LHCN-M2 (cell line): ENCODE results near the gene ADCY2. TPM values are rescaled to one million over a fixed set of nuclear protein-coding genes. Genes with fewer than 3 reads are reported as not detected.

Experiments used
- DNase-seq: peaks from one replicate; pipeline ENCODE4 v3.0.0-alpha.2; 2012; ENCODE audit warnings: low read depth
- total RNA-seq: library from RNA; depleted of rRNA; stranded (reverse); fragments of >200 nt; gene quantifications from 2 replicates; pipeline ENCODE4 v1.2.3, GENCODE V29; 2014

Gene ADCY2
- total RNA-seq, 1 experiment from 2014 or later, result not detected

DNA sequence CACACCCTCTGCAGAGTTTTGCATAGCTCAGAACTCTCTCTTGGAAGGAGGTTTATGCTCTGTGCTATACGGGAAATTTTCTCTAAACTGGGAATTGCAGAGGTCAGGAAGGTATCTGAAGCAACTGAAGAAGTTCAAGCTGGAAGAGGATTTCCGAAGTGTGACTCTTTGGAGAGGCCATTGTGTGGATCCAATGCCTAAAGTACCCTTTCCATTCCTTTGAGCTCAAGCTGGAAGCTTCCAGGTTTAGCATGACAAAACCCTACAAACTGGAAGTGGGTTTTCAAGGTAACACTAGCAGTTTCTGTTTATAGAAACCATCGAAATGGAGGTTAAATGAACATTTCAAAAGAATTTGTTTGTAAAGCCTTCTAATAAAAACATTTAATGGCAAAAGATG is 267.9 kb downstream of the ADCY2 start:
- DNase-seq, result no peak

DNA sequence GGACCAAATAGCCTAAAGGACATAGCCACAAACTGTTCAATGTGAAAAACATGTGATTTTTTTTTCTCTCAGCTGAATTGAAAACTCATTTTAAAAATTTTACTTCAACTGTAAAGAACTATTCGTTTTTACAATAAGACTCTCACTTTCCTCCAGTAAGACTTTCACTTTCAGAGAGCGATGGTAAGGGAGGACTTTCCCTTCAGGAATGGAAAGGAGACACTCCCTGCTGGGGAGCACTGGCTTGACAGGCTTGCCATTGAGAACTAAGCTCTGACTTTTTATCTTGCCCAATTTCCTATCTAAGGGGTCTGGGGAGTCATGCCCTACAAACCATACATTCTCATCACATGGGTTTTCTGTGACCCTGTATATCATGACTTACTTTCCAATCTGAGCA is 268.3 kb downstream of the ADCY2 start:
- DNase-seq, result no peak

DNA sequence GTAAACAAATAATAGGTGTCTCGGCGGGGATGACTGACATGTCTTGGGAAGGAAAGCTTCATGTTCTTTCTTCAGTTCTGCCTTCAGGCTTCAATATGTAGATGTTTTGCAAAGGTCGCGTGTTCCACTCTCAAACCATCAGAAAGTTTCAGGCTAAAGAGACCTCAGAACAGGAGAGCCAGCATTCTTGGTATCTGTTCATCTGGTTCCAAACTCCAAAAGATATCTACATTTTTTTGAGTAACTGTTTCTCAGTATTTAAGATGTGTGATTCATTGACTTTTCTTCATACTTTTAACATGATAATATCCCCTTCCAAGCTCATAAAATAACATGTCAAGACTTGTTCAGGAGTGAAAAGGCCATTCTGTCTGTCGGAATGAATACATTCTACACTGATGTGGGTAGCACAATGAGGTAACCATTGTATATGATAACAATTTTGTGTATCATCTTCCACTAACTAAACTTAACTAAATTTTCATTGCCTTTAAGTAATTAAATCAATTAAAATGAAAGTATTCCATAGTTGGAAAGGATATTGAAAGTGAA is 271.4 kb downstream of the ADCY2 start:
- DNase-seq, result no peak

DNA sequence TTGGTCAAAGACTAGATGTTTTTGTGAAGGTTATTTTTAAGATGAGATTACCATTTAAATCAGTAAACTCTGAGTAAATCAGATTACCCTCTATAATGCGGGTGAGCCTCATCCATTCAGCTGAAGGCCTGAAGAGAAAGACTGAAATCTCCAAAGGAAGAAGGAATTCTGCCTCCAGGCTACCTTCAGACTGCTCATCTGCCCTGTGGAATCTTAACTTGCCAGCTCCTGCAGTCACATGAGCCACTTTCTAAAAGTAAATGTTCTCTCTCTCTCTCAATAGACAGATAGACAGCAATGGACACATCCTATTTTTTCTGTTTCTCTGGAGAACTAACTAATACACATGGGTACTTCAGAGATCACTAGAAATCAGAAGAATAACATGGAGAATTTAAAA is 272.2 kb downstream of the ADCY2 start:
- no peak for DNase-seq

DNA sequence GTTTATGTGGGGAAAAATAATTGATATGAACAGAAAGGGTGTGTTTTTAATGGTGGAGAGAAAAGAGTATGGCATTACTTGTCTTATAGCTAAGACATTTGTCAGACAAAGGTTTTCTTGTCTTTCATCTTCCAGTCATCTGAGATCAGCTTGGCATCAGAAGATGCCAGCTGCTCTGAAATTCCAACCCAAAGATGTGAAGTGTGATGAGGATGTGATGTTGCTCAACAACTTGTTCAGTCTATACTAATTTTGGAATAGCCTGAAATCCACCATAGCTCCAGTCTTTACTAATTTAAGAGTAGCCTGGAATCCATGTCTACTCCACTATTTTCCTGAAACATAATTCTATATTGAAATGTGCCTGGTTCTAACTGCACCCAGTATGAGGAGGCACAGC is 272.7 kb downstream of the ADCY2 start:
- no peak for DNase-seq

DNA sequence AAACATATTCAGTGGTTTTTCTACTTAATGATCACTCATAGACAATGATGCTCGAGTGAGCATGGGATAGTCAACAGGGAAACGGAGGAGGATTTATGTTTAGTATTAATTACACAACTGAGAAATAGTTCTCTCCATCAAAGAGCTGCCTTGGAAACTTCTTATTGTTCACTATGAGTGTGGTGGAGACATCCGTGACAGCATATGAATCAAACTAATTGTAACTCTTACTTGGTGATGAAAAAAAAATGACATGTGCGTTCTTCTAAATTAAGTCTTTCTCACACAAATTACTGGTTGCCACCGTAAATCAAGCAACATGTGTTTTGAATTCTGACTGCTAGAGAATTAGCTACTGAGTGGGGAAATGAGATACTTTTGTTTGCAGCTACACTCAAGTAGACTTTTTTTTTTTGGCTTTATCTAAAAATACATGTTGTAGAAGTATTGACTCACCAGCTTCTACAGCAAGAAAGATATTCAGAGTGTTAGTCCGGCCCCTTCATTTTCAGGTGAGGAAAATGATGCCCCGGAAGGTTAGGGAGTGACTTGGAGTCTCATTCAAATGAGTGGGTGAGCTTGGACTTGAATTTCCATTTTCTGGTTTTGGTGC is 275.5 kb downstream of the ADCY2 start:
- DNase-seq, result no peak

DNA sequence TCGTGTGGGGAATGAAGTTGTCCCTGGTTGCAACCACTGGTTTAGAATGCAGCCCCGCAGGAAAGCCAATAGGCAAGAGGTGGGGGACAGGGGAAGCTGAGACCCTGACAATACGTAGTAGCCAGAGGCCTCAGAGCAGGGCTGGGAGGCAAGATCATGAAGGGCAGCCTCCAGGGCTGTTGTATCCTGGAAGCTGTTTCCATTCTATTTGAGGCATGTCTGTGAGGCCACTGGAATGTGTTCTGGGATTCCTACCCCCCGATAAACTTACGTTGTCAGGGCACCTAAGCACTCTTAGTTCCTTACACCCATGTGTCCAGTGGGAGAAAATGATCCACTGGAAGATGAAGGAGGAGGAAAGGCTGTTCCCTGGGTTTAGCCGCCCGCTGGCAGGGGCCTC is 277.7 kb downstream of the ADCY2 start:
- no peak for DNase-seq

DNA sequence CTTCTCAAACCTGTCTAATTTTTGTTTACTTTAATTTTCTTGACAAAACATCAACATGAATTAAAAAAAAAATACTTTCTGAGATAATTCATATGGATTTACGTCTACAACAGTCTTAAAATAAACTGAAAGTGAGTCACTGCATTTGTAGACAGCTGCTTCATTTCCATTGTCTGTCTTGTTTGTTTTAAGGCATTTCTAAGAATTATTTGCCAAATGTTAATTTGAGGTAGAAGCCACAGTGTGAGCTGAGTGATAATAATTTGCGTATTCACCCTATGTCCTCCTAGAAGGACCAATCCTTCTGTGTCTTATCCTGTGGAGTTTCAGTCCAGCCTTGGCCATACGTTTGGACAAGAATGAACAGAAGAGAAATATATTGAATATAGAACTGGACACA is 280.5 kb downstream of the ADCY2 start:
- DNase-seq, result no peak

DNA sequence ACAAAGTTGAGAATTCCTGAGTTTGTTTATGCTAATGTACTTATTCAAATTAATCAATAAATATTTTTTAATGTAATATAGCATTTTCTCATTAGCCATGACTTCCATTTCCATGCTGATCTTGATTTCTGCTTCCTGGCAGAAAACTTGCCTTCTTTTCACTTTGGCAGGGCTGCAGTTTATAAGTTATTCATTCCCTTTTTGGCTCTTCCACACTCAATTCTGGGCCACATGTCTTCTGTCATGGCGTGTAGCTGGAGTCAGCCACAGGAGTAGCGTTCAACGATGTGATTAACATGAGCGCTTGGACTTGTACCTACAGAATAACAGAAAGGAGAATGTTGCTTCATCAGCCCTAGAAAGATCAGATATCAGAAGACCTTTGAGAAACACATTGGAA is 282.1 kb downstream of the ADCY2 start:
- no peak for DNase-seq

DNA sequence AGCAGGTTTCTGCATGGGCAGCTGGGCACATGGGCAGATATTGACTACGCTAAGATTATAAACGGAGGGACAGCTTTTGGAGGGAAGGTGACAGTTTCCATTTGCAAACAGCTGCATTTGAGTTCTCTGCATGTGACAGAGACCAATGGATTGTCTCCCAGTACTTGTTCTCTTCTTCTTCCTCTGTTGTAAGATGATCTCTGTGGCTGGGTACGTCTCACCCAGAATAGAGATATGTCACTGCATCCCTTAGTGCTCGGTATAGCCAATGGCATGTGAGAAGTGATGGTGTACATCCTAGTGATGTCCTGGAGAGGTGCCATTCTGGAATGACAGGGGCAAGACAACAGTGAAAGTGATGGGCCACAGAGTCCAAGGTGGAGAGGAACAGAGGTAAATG is 283.7 kb downstream of the ADCY2 start:
- DNase-seq, result no peak

DNA sequence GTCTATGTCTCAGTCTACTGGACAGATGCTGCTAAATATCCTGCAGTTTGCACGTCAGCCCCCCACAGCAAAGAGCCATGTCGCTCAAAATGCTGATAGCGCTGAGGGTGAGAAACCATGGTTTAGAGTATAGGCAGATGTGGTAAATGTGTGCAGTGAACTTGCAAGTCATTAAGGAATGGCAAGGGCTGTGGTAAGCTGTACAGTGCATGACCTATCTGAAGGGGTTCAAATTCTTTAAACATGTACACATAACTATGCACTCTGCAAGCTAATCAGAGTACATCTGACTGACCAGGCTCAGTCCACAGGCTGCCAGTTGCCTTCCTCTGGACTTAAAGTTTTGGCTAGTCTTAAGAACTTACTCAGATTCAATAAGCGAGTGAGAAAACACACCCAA is 284.3 kb downstream of the ADCY2 start:
- no peak for DNase-seq

DNA sequence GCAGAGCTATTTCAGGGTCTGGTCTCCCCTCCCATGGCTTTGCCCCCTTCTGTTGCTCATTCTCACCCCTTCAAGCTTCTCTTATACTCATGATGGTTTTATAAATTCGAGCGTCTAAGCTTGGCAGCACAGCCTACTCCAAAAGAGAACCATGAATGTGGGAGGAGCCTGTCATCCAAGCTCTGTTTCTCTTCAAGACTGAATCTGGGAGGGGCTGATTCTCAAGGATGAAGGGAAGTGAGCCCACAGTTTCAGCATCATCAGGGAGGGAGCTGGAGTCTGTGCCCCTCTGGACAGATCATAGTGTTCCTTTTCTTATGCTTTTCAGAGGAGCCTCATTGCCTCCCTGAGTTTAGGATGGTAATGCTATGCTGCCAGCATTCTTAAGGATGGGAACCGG is 286.4 kb downstream of the ADCY2 start:
- DNase-seq, result no peak

DNA sequence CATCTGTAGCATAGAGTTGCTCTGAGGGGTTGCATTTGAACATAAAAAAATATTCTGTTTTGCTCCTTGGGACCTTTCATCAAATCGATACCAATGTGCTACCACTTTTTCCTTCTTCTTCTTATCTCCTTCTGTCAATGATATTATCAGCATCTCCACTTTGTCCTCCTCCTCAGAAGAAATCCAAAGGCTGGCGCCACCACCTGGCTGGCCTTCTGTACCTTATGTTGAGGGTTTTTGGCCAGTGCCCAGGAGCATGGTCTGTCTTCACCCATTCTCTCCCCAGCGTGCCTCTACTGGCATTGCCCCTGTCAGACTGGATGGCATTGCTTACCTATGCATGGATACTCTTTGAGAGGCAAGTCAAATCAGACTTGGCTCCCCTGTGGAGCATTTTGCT is 287.8 kb downstream of the ADCY2 start:
- no peak for DNase-seq

DNA sequence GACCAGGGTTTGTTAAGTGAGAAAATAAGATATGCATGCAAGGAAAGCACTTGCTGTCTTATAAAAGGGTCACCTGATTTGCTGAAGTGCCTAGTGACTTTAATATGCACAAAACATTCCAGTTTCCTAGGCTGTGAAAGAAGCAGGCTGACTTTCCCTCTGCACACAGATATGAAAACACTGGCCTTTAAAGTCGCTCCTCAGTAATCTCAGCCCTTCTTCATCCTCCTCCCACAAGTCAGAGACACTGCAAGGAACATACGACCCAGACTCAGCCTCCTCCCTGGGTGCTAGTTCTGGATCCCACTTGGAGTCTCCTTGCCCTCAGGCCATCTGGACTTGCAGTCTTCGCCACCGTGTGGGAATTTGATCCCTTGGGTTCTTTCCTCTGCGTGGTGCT is 288.9 kb downstream of the ADCY2 start:
- no peak for DNase-seq

DNA sequence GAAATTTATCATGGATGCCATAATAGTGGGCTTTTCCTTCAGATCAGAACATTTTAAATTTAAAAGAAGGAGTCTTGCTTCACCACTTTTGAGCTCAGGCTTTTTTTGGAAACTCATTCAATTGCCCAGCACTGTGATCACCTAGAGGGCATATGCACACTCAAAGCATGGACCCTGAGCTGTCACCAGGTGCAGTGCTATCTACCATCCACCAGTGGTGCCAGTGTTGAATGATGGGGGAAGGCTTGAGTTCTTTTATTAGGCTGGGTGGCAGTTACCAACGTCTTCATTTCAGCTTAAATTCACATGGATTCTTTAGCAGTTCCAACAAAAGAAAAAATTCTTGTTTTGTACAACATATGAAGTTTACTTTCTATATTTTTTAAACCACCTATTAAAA is 290.9 kb downstream of the ADCY2 start:
- no peak for DNase-seq

DNA sequence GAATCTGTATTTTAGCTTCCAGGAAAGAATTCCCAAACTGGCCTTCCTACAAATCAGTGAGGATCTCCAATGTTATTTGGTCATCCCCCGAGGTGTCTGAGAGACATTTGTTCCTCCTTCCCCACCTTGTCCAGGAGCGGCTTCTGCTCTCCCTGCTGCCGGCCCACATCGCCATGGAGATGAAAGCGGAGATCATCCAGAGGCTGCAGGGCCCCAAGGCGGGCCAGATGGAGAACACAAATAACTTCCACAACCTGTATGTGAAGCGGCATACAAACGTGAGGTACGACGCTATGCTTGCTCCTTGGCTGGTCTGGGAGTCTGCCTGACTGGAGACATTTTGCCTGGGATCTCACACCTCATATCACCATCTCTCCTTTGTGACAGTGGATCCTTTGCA is 294.6 kb downstream of the ADCY2 start:
- no peak for DNase-seq

DNA sequence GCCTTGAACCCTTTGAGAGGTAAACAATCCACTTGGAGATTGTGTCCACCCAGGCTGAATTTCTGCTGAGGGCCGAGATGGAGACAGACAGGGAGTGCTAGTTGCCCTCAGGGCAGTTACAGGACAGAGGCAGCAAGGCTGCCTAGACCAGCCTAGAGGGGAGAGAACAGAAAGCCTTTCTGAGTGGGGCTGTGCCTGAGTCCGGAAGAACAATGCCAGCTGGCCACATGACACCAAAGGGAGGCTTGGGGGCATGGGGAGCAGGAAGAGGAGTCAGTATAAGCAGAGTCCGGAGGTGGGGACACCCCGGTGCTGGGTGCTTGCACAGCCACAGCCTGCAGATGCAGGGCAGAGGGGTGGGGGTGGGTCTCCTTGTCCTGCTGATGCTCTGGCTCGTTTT is 309.3 kb downstream of the ADCY2 start:
- no peak for DNase-seq

DNA sequence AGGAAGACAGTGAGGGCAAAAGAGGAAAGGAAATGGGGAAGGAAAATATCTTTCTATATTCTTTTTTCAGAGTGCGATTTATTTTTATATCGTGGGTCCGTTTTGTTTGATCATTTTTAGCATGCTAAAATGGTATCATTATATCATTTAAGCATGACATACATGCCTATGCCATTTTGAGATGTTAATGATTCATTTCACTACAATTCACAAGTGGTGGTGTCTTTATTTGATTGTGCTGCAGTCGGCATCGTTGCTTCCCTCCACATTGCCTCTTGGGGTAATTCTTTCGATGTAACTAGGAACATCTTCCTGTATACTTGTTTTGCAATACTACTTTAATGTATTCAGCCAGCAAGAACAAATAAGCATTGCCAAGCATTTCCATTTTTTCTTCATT is 309.8 kb downstream of the ADCY2 start:
- no peak for DNase-seq

DNA sequence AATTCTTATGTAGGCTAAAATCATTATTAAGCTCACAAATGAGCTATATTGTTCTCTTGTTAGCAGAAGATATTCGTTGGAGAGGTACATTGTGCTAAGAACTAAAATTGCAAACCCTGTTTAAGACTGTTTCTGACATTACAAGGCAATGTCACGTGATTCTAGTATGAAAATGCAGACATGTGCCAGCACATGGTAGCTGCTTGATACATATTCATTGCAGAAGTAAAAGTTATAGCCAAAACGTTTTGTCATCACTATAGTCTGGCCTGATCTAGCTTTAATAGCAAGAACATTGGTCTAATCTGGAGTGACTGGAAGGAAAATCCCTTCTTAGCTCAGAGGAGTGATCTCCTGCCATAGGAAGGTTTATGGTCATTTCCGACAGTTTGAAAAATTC is 310.3 kb downstream of the ADCY2 start:
- no peak for DNase-seq

DNA sequence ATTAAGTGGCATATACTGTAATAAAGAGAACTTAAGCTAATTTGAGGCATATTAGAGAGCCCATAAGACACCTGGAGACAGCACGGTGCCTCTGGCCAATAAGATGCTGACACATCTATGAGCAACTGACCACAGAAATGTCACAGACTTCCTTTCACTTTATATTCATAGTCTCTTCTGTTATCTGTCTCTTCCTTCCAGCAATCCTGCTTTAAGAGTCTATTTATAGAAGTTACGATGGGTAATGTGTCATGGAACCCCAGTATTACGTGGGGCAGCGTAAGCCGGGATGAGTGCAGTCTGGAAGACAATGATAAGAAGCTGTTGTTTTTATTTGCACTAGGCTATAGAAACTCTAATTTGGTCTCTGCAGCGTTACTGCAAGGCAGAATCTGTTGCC is 318.2 kb downstream of the ADCY2 start:
- DNase-seq, result peak; percentile 0

DNA sequence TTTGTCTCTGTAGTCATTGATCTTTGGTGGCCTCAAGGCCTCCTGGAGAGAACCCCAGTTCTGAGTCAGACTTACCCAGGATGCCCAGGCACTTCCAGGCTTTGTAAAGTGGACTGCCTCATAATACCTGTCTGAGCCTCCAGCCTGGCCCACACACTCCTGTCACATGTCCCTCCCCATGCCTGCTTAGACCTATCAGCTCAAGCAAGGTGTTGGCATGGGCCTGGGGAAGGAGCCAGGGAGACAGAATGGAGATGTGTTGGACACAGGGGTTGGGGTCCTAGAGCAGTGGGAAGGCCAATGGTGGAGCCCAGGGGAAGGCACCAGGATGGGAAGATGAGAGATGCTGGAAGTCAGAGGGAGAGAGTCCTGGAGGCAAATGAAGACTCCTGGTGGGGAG is 318.8 kb downstream of the ADCY2 start:
- no peak for DNase-seq

DNA sequence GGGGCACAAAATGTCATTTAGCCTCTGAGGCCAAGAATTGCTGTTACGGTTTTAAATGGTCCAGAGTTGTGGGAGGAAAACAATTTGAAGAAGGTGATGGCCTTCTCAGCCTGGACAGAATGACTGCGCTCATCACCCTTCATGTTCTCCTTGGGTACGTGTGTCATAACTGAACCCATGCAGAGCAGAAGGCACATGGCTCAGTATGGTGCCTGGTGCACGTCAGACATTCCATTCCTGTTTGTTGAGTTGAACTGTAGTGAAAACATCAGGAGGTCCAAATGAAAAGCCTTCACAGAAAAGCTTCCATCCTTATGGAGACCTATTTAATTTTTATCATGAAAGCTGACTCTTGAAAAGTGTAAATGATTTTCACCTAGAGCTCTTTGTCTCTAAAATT is 321.8 kb downstream of the ADCY2 start:
- no peak for DNase-seq

DNA sequence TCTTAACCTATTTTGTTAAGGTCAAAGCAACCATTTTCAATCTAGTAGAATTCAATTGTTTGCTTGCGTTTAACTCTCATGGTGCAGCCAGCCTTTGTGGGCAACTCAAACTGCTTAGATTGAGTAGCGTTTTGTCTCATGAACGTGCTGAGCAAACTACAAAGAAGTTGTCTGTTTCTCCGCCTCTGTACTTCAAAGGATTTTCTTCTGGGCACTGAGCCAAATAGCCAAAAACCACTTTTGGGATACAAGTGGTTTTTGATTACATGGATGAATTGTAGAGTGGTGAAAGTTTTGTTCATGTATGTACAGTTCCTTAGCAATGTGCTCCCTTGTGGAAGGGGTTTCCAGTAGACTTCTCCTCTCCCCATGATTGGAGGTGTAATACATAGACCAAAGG is 332.1 kb downstream of the ADCY2 start:
- no peak for DNase-seq

DNA sequence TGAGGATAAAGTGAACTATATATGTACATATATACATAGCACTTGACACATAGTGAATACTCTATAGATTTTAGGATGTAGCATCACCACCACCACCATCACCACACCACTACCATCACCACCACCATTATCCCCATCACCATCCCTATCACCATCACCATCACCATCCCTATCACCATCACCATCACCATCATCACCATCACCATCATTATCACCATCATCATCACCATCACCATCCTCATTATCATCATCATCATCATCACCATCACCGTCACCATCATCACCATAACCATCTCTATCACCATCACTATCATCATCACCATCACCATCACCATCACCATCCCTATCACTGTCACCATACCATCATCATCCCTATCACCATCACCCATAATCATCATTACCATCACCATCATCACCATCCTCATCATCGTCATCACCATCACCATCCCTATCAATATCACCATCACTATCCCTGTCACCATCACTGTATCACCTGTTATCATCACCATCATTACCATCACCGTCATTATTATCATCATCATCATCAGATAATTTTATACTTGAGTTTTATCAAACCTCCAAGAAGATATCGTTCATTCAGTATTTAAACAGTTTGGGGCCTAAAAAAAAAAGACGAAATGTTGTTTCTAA is 345.6 kb downstream of the ADCY2 start:
- DNase-seq, result no peak
